Urothelium cell line (cell line): ENCODE data around the gene OR10K2.
"Not testable (repeated sequence)": the region's sequence is repeated elsewhere in the genome, so short reads cannot be mapped to it uniquely, and the experiment has no call there.

ENCODE experiments used
- DNase-seq: peaks from one replicate; pipeline ENCODE4 v3.0.0; 2011; ENCODE audit warnings: low spot score, mixed read lengths
- FAIRE-seq: peaks from 2 replicates; lab custom pipeline; 2011; peaks lifted over from hg19 to GRCh38; lab: Jason Lieb, UNC

The OR10K2 gene, protein sequence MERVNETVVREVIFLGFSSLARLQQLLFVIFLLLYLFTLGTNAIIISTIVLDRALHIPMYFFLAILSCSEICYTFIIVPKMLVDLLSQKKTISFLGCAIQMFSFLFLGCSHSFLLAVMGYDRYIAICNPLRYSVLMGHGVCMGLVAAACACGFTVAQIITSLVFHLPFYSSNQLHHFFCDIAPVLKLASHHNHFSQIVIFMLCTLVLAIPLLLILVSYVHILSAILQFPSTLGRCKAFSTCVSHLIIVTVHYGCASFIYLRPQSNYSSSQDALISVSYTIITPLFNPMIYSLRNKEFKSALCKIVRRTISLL

DNA sequence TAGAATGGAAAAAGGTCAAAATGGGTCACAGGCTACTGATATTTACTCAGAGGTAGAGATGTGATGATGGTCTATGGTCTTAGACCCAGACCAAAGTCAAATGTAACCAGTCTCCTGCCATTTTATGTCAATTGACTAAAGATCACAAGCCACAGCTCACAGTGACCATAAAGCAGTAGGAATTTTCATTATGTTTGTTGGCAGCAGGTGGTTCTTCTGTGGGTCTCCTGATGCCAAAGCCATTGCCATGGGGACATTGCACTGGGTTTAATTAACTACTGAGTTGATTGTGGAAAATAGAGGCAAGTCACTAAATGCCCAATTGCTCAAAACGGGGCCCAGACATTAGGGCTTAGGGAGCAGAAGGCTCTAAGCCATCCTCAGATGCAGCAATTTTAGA is at the start of gene OR10K2:
Gene OR10K2, minus strand, starts transcription at position 101 of the 400 bp plus-strand sequence. CDS start 5,371 bp downstream, outside the sequence.
- DNase-seq (no peak), FAIRE-seq (no peak)

DNA sequence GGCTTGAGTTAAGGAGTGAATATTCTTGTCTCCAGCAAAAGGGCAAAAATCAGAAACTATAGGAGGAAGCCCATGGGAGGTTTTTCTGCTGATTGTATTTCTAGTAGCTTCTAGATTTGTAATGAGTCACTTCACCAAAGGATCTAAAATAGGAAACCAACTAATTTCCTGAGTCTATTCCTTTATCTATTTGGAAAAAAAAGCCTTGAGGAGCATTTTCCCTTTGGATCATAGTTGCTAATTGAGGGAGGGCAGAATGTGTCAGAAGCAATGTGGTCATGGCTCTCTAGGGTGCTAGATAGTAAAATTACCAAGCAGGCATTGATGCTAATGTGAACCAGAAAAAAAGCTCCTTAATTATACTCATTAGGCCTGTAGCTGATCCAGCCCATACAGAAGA is 45.9 kb upstream of the OR10K2 start, which contains the start of gene OR10R2:
Gene OR10R2, plus strand, starts transcription at position 301 of the 400 bp plus-strand sequence. CDS start 106 bp downstream, outside the sequence.
- FAIRE-seq (no peak), DNase-seq (no peak)

DNA sequence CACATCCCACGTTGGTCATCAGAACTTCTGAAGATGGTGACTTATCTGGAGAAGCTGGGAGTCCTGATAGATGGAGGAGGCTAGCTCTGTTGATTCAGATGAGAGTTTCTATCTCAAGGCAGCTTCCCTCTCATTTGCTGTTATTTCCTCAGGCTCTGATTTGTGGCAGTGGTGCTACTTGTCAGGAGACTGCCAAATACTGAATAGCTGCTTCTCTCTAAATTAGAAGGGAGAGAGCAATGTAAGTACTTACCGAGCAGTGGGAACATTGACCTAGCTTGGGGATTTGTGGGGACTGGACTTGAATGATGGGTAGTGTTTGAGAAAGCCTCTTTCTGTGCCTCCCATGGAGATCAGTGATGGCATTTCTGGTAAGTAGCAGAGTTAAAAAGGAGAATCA is 35.5 kb upstream of the OR10K2 start, which contains the start of gene OR10K1:
Gene OR10K1, plus strand, starts transcription at position 301 of the 400 bp plus-strand sequence. CDS start 3,728 bp downstream, outside the sequence.
- no peak for DNase-seq
- FAIRE-seq = no peak

DNA sequence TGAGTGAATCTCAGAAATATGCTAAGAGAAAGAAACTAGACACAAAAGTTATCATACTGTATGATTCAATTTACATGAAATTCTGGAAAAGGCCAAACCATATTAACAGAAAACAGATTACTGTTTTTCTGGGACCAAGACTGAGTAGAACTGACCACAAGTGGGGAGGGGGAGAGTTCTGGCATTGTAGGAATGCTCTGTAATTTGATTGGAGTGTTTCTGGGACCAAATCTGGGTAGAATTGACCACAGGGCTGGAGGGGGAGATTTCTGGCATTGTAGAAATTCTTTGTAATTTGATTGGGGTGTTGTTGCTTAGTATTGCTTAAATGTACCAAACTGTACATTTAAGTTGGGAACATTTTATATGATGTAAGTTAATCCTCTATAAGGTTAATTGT is 32.2 kb upstream of the OR10K2 start:
- DNase-seq = peak; percentile 24
- FAIRE-seq = no peak

DNA sequence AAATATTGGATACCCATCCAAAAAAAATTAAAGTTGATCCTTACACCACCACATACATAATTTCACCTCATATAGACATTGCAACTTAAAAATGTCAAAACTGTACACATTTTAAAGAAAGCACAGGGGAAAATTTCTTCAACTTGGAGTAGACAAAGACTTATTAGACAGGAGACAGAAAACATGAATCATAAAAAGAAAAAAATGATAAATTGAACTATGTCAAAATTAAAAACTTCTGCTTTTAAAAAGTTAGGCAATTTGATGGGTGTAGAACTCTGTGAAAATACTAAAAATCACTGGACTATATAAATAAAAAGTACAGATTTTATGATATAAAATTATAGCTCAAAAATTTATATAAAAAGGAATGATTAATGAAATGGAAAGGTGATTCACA is 31.2 kb upstream of the OR10K2 start:
- FAIRE-seq = no peak

DNA sequence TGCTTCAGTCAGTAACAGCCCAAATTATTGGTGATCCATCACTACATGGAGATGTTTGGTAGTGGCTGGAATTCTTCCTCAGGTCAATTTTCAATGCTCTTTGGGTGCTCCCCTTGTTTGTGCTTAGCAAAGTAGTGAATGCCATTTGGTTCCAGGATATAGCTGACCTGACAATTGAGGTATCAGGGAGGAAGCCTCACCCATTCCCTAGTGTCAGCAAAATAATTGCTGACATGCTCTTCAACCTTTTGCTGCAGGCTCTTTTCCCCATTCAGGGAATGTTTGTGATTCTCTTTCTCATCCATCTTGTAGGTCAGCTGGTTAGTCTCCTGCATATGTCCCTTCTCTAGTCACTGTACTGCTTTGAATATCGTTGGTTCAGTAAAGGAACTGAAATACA is 28.5 kb upstream of the OR10K2 start:
- DNase-seq (no peak), FAIRE-seq (no peak)

More for the DNA sequence above, 31.2 kb upstream of the OR10K2 start:
- no peak for DNase-seq

DNA sequence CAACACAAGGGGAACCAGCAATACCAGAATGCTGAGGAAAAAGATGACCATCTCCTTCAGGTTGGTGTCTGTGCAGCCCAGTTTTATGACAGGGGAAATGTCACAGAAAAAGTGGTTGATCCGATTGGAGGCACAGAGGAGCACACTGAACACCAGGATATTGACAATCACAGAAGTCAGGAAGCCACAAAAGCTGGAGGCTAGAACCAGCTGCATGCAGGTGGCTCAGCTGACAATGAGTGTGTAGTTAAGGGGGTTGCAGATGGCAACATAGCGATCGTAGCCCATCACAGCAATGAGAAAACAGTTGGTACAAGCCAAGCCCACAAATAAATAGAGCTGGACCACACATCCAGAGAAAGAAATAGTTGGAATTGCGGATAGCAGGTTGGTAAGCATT is 19.3 kb upstream of the OR10K2 start:
- FAIRE-seq (no peak), DNase-seq (no peak)

DNA sequence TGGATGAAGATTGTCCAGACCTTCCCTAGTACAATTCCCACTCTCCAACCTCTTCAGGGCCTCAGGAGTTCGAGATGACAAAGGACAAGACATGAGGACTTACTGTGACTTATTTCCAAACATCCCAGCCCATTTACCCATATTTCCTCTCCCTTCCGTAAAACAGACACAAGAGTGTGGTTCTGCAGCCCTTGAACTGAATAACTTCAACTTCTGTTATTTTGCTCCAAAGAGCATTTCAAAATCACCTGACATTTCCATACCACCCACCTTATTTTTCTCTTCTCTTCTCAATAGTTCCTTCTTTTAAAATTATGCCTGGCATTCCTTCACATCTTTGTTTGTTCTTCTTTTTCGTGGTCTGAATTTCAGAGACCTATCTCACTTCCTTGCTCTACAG is 8.7 kb upstream of the OR10K2 start:
- DNase-seq (no peak), FAIRE-seq (no peak)

DNA sequence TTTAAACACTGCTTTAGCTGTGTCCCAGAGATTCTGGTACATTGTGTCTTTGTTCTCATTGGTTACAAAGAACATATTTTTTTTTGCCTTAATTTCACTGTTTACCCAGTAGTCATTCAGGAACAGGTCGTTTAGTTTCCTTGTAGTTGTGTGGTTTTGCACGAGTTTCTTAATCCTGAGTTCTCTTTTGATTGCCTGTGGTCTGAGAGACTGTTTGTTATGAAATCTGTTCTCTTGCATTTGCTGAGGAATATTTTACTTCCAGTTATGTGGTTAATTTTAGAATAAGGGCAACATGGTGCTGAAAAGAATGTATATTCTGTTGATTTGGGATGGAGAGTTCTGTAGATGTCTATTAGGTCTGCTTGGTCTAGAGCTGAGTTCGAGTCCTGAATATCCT is 4.1 kb upstream of the OR10K2 start:
- not testable (repeated sequence) for DNase-seq, FAIRE-seq

DNA sequence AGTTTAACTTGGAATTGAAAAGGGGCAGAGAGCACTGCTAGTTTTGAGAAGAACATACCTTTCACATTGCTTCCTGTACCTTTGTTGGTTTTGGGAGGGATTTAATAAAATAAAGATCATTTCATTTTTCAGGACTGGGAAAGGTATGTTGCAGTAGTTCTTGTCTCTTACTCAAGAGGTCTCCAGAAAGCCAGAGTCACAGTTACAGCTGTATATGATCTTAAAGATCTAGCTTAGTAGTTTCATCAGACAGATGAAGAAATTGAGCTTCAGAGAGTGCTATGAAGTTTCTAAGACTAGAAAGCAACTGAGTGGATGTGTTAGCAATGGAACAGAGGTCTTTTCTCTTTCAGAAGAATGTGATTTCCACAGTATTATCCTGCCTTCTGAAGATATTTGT is 1.0 kb downstream of the OR10K2 start:
- FAIRE-seq (no peak), DNase-seq (no peak)

DNA sequence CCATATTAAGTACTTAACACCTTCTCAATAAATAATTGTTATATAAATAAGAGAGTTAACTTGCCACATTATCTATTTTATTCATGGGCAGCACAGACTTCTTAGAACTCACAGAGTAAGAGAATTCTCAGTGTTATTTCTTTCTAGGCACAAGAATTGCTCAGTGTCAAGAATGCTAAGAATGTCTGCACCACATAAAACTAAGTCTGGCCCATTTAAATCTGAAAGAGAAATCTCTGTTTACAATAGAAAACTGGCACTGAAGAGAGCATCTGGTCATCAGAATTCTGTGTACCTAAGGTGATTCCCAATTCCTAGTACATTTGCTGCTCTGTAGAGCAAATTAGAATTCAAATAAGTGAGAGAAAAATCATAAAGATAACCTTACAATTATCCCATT is 3.8 kb downstream of the OR10K2 start:
- FAIRE-seq (no peak), DNase-seq (no peak)

DNA sequence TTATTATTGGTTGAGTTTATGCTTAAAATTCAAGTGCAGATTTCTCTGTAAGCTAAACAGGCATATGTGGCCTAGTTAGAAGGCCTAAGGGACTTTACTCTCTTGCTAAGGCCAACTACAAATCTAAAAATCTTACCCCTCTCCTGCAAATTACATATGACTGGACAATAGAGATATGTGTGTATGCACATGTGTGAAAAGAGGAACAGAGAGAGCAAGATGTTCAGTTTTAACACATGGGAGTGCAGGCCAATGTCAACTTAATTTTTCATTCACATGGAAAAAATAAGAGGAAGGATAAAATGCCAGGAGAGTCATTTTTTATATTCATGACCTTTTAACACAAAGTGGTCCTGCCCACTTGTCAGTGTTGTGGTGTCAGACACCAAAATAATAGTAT is 8.5 kb downstream of the OR10K2 start:
- DNase-seq (no peak), FAIRE-seq (no peak)

DNA sequence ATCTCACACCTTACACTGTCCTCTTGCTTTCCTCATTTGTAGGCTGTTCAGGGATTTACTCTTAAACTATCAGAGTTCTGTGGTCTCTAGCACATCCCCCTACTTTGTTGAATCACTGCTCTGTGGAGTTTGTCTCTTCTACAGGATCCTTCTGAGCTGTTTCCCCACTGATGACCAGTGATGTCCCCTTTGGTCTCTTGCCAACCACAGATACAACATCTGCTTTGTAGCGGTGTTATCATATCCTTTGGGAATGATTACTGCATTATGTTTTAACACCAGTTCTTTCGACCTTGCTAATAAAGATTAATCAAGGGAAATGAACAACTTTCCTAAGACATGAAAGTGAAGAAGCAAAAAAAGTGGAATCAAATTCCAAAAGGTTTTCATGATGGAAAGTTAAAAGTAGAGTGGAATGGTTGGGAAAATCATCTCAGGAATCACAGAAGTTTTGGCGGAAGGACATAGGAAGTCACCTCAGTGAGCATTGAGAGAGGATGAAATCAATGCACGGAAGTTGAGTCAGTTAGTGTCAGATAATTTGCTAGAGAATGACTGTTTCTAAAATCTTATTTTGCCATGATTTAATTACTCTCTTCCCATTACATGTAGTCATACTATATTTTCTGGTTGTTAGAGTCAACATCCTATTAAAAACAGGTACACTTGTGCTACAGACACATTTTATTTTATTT is 11.2 kb downstream of the OR10K2 start:
- FAIRE-seq (no peak), DNase-seq (no peak)

DNA sequence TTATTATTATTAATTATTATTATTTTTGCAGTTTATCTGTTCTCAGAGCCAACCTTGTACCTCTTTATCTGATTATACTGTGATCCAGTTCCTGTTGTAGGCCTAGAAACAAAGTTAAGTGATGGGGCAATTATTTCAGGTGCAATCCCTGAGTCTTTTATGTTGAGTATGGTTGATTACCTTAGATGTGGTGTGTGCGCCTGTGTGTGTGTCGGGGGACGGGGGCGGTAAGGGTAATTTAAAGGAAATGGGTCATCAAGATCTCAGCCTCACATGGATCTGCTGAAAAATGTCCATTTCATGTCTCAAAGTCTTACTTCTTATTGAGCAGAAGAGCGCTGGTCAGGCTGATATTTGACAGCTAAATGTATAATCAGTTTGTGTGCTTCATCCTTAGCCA is 18.9 kb downstream of the OR10K2 start:
- FAIRE-seq = no peak
- no peak for DNase-seq

DNA sequence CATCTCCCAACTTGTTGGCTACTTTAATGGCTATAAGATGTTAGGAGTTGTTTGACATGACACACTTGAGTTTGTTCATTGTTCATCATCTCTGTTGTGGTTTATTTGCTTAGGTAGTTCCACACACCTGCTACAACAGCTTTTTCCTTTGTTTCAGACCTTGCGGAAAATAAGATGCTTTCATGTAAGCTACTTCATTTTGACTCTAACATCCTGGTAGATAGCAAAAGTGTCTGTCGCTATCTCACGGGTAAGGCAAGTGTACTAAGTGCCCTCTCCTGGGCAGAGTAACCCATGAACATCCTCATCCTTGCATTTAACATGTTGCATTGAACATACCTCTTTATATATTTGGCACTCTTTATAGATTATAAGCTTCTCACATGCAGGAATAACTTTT is 25.2 kb downstream of the OR10K2 start:
- no peak for FAIRE-seq
- no peak for DNase-seq

DNA sequence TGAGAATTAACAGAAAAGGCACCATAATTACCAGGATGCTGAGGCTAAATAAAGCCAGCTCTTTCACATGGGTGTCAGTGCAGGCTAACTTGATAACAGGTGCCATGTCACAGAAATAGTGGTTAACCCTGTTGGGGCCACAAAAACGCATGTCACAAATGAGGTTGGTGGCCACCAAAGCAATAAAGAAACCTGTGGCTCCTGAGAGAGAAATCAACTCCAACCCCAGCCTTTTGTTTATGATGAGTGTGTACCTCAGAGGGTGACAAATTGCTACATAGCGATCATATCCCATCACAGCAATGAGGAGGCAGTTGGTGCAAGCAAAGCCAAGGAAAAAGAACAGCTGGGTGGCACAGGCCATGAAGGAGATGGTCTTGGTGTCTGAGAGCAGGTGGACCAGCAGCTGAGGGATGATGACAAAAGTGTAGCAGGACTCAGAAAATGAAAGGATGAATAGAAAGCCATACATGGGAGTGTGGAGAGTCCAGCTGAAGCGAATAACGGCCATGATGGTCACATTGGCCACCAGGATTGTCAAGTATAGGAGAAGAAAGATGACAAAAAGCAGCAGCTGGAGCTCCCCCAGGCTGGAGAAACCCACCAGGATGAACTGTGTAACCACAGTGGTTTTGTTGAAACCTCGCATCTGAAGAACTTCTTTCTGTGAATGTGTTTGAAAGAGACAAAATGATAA is 27.1 kb downstream of the OR10K2 start, which contains the start of gene OR10T2:
Gene OR10T2, minus strand, starts transcription at position 649 of the 697 bp plus-strand sequence. Its CDS starts 0 bp downstream, at position 649.
- DNase-seq (no peak), FAIRE-seq (no peak)

DNA sequence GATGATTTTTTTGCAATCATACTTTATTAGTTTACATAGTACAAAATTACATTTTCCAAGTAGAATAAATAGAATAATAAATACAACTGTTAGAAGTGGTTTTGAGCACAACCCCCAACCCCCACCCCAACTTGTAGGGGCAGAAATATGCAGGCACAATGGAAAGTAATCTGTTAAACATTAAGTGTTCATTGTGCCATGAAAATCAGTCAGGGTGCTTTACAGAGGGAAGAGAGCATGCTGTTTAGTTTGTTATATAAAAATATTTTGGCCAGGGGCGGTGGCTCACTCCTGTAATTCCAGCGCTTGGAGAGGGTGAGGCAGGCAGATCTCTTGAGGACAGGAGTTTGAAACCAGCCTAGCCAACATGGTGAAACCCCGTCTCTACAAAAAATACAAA is 29.4 kb downstream of the OR10K2 start:
- no peak for DNase-seq
- no peak for FAIRE-seq

DNA sequence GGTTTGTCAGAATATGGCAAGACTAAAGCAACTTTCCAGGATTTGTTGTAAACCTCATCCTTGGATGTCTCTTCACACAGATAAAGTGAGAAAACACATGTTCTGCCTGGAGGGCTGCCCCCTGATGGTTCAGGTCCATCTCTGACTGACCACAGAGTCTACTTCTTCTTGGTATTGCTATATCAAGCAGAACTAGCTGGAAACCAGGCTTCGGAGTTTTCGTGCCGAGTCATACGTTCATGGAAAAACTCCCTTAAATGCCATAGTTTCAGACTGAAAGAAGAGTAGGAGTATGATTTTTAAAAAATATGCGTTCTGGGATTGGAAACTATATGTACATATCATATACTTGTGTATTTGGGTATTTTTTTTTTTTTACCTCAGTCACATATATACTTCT is 32.6 kb downstream of the OR10K2 start:
- FAIRE-seq (no peak), DNase-seq (no peak)

DNA sequence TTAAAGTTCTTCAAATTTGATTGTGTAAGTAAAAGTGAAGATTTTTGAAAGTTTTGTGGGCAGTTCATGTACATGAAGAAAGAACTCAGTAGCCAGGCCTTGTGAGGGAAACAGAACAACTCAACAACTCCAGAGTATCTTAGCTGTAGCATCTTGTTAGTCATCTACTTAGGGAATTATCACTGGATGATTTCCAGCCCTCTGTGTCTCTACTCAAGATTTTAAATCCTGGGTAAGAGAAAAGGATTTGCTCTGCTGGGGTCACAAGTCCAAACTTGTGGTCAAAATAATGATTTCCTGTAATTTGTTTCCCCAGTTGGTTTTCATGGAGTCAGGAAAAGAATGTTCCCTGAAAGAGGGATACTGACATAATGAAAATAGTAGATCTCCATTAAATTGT is 34.9 kb downstream of the OR10K2 start:
- no peak for FAIRE-seq
- no peak for DNase-seq

DNA sequence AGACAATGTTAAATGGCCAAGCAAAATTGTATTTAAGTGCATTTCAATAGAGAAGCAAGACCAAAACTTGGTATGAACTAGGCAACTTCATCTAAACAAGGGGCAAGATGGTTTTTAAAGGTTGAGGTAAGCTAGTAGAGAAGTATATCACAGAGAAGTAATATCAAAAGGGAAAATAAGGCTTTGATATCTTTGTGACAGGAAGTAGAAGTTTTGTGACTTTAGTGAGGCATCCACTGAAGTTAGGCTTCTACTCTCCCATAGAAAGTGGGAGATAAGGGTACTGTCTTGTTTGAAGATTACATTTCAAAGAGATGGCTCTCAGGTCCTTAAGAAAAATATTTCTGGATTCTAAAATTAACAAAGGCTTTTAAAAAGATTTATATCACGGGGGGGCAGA is 35.7 kb downstream of the OR10K2 start:
- FAIRE-seq (no peak), DNase-seq (no peak)

DNA sequence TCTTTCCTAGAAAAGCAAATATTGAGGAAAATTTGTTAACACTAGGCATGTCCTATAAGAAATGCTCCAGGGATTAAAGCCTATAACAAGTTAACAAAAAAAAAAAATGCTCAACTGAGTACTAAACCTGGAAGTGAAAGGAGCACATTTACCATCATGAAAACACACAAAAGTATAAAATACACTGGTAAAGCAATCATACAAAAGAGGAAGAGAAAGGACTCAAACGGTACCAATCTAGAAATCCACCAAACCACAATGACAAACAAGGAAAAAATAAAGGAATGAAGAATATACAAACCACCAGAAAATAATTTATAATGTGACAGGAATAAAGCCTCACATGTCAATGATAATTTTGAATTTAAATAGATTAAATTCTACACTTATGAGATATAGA is 51.2 kb downstream of the OR10K2 start:
- no peak for DNase-seq
- no peak for FAIRE-seq
